HEK293 (cell line): ENCODE results near the gene ACBD3.

Experiments used
- CTCF ChIA-PET: fragments of 350-600 bp; formaldehyde crosslinking; extraction: SDS; loops from one replicate; lab custom pipeline; 2021; ENCODE audit warnings: antibody characterized with exemption; lab: Yijun Ruan, JAX
- POLR2A ChIA-PET: fragments of 300-600 bp; formaldehyde crosslinking; extraction: SDS; loops from one replicate; lab custom pipeline; 2020; ENCODE audit warnings: antibody characterized with exemption, inconsistent platforms; lab: Yijun Ruan, JAX
- H3K27ac ChIP-seq: fragments of 200-500 bp; sonication (Bioruptor generic); 2 replicates; pipeline ENCODE4 v1.5.1; 2014; ENCODE audit warnings: low read depth, low read length, control low read depth, inconsistent platforms; ENCODE audit errors: extremely low read depth
- H3K36me3 ChIP-seq, 2 experiments: fragments of 200-500 bp in 1 of 2; sonication (Bioruptor generic) in 1 of 2; 1 replicate in 1 of 2; 2 replicates in 1 of 2; pipeline ENCODE4 v1.5.1; 2014 to 2017; ENCODE audit warnings: inconsistent platforms in 2 of 2, low read length in 2 of 2; ENCODE audit not compliant: control insufficient read depth in 2 of 2, insufficient read depth in 1 of 2
- H3K4me1 ChIP-seq: fragments of 200-500 bp; sonication (Bioruptor generic); 2 replicates; pipeline ENCODE4 v1.5.1; 2014; ENCODE audit warnings: mild to moderate bottlenecking, low read length, inconsistent platforms; ENCODE audit not compliant: control insufficient read depth, insufficient read depth
- H3K4me3 ChIP-seq: 2 replicates; pipeline ENCODE4 v1.5.1; 2011; ENCODE audit warnings: low read depth, mild to moderate bottlenecking, control low read depth, low read length, moderate library complexity
- H3K9me3 ChIP-seq: fragments of 200-500 bp; sonication (Bioruptor generic); 2 replicates; pipeline ENCODE4 v1.5.1; 2014; ENCODE audit warnings: low read depth, low read length, inconsistent platforms; ENCODE audit not compliant: control insufficient read depth, insufficient read depth
- HIC1 ChIP-seq: fragments of 450-650 bp; formaldehyde crosslinking; IDR thresholded peaks from 2 replicates; pipeline ENCODE4 v1.5.1; 2016; ENCODE audit warnings: missing biosample characterization, missing genetic modification characterization
- KLF17 ChIP-seq: fragments of 450-650 bp; formaldehyde crosslinking; IDR thresholded peaks from 2 replicates; pipeline ENCODE4 v1.5.1; 2016; ENCODE audit warnings: missing biosample characterization, missing genetic modification characterization
- PATZ1 ChIP-seq: fragments of 450-650 bp; formaldehyde crosslinking; IDR thresholded peaks from 2 replicates; pipeline ENCODE4 v1.5.1; 2016; ENCODE audit warnings: missing biosample characterization, missing genetic modification characterization
- SP2 ChIP-seq: fragments of 450-650 bp; formaldehyde crosslinking; IDR thresholded peaks from 2 replicates; pipeline ENCODE4 v1.5.1; 2016; ENCODE audit warnings: missing biosample characterization, missing genetic modification characterization
- TSHZ1 ChIP-seq: fragments of 450-650 bp; formaldehyde crosslinking; IDR thresholded peaks from 2 replicates; pipeline ENCODE4 v1.5.1; 2016; ENCODE audit warnings: missing biosample characterization, missing genetic modification characterization, borderline replicate concordance
- YY2 ChIP-seq: fragments of 450-650 bp; formaldehyde crosslinking; IDR thresholded peaks from 2 replicates; pipeline ENCODE4 v1.5.1; 2016; ENCODE audit warnings: missing biosample characterization, missing genetic modification characterization
- ZBTB1 ChIP-seq: fragments of 450-650 bp; formaldehyde crosslinking; IDR thresholded peaks from 2 replicates; pipeline ENCODE4 v1.5.1; 2016; ENCODE audit warnings: missing biosample characterization, missing genetic modification characterization
- ZBTB17 ChIP-seq: fragments of 450-650 bp; formaldehyde crosslinking; IDR thresholded peaks from 2 replicates; pipeline ENCODE4 v1.5.1; 2016; ENCODE audit warnings: missing biosample characterization, missing genetic modification characterization
- ZBTB48 ChIP-seq: fragments of 450-650 bp; formaldehyde crosslinking; IDR thresholded peaks from 2 replicates; pipeline ENCODE4 v1.5.1; 2016; ENCODE audit warnings: missing biosample characterization, missing genetic modification characterization
- ZFP3 ChIP-seq: fragments of 450-650 bp; formaldehyde crosslinking; IDR thresholded peaks from 2 replicates; pipeline ENCODE4 v1.5.1; 2016; ENCODE audit warnings: low read depth, missing biosample characterization, missing genetic modification characterization
- ZNF16 ChIP-seq: fragments of 450-650 bp; formaldehyde crosslinking; IDR thresholded peaks from 2 replicates; pipeline ENCODE4 v1.5.1; 2016; ENCODE audit warnings: low read depth, missing biosample characterization, missing genetic modification characterization
- ZNF26 ChIP-seq: fragments of 450-650 bp; formaldehyde crosslinking; IDR thresholded peaks from 2 replicates; pipeline ENCODE4 v1.5.1; 2016; ENCODE audit warnings: missing biosample characterization, missing genetic modification characterization
- ZNF274 ChIP-seq, 2 experiments: fragments of 200-500 bp in 1 of 2; fragments of 450-650 bp in 1 of 2; sonication (Bioruptor generic) in 1 of 2; formaldehyde crosslinking in 1 of 2; IDR thresholded peaks; 2 replicates each; pipeline versions ENCODE4 v1.5.1 to v1.6.1; 2014 to 2016; ENCODE audit warnings: borderline replicate concordance in 1 of 2, inconsistent platforms in 1 of 2, low read length in 1 of 2, missing biosample characterization in 1 of 2, missing genetic modification characterization in 1 of 2
- ZNF366 ChIP-seq: fragments of 450-650 bp; formaldehyde crosslinking; conservative IDR thresholded peaks from 2 replicates; pipeline ENCODE4 v1.5.1; 2016; ENCODE audit warnings: missing biosample characterization, missing genetic modification characterization
- ZNF449 ChIP-seq: fragments of 450-650 bp; formaldehyde crosslinking; IDR thresholded peaks from 2 replicates; pipeline ENCODE4 v1.5.1; 2017; ENCODE audit warnings: missing biosample characterization, mild to moderate bottlenecking, missing genetic modification characterization, moderate library complexity
- ZNF48 ChIP-seq: fragments of 450-650 bp; formaldehyde crosslinking; IDR thresholded peaks from 2 replicates; pipeline ENCODE4 v1.5.1; 2016; ENCODE audit warnings: missing biosample characterization, missing genetic modification characterization
- ZNF561 ChIP-seq: fragments of 450-650 bp; IDR thresholded peaks from 2 replicates; pipeline ENCODE4 v1.5.1; 2018; ENCODE audit warnings: missing biosample characterization, missing genetic modification characterization, borderline replicate concordance
- ZNF621 ChIP-seq: fragments of 450-650 bp; formaldehyde crosslinking; IDR thresholded peaks from 2 replicates; pipeline ENCODE4 v1.5.1; 2017; ENCODE audit warnings: missing biosample characterization, missing genetic modification characterization
- ZNF629 ChIP-seq: fragments of 450-650 bp; formaldehyde crosslinking; IDR thresholded peaks from 2 replicates; pipeline ENCODE4 v1.5.1; 2017; ENCODE audit warnings: missing biosample characterization, missing genetic modification characterization
- ZNF777 ChIP-seq: fragments of 450-650 bp; formaldehyde crosslinking; IDR thresholded peaks from 2 replicates; pipeline ENCODE4 v1.5.1; 2017; ENCODE audit warnings: missing biosample characterization, missing genetic modification characterization, borderline replicate concordance
- ZSCAN5A ChIP-seq: fragments of 450-650 bp; formaldehyde crosslinking; IDR thresholded peaks from 2 replicates; pipeline ENCODE4 v1.5.1; 2016; ENCODE audit warnings: missing biosample characterization, missing genetic modification characterization
- ZXDB ChIP-seq: fragments of 450-650 bp; formaldehyde crosslinking; IDR thresholded peaks from 2 replicates; pipeline ENCODE4 v1.5.1; 2016; ENCODE audit warnings: missing biosample characterization, missing genetic modification characterization

Gene ACBD3

GRCh38 chr1:226199971-226200370, 13.4 kb upstream of the ACBD3 start (continued):
- no peak for TF ChIP-seq HIC1 (tag by site-specific recombination)
- peak; percentile 93 for TF ChIP-seq ZNF366 (tag by site-specific recombination)

- Histone ChIP-seq H3K9me3 (no peaks in the 10 kb centered on the region), H3K4me3 (no peak overlapping the region), H3K4me1 (peaks cover 5% of the 10 kb centered on the region; the same call in 1 of the 2 replicates), H3K27ac (no peak overlapping the region), H3K36me3 (no peaks in the 10 kb centered on the region)
- CTCF ChIA-PET = interaction anchor here (0.7 to 2.5 kb wide), 6 partner anchors 11 to 417 kb away, joined by 3 to 33 read pairs (median 8); partner anchors contain the start of gene SRP9
- POLR2A ChIA-PET = interaction anchor here (1.1 kb wide), 1 partner anchor 73 kb away, joined by 3 read pairs; no protein-coding TSS in a partner anchor
- TF ChIP-seq ZNF561 (tag by site-specific recombination) = no peak
- TF ChIP-seq TSHZ1 = no peak
- TF ChIP-seq ZBTB1 (tag by site-specific recombination) = no peak
- 0 out of 2 replicates have a peak, but pooled peaks have one; percentile 10 for TF ChIP-seq ZNF629
- no peak for TF ChIP-seq ZFP3 (tag by site-specific recombination)
- no peak for TF ChIP-seq ZXDB (tag by site-specific recombination)
- no peak for TF ChIP-seq ZNF274 (IDR thresholded peaks at IDR 0.05; ENCODE audit: low read length)
- TF ChIP-seq ZNF274 (tag by site-specific recombination; IDR thresholded peaks at IDR 0.05; ENCODE audit: borderline replicate concordance) = no peak
- TF ChIP-seq YY2 (tag by site-specific recombination) = no peak
- no peak for TF ChIP-seq KLF17 (tag by site-specific recombination)
- TF ChIP-seq ZNF777 (tag by site-specific recombination) = no peak
- TF ChIP-seq ZBTB48 (tag by site-specific recombination) = 0 out of 2 replicates have a peak, but pooled peaks have one; percentile 29
- TF ChIP-seq ZNF48 (tag by site-specific recombination) = no peak
- TF ChIP-seq ZSCAN5A (tag by site-specific recombination) = no peak
- TF ChIP-seq ZNF449 (tag by site-specific recombination) = no peak
- TF ChIP-seq ZNF16 (tag by site-specific recombination) = no peak
- TF ChIP-seq SP2 (tag by site-specific recombination) = no peak
- TF ChIP-seq ZNF26 (tag by site-specific recombination) = no peak
- peak; percentile 64; the same call in 1 of the 2 replicates for TF ChIP-seq ZBTB17 (tag by site-specific recombination)
- TF ChIP-seq ZNF366 (tag by site-specific recombination) = 0 out of 2 replicates have a peak, but pooled peaks have one; percentile 20
- 0 out of 2 replicates have a peak, but pooled peaks have one; percentile 17 for TF ChIP-seq PATZ1 (tag by site-specific recombination)
- no peak for TF ChIP-seq ZNF621 (tag by site-specific recombination)
Observed at GRCh38 chr1:226195144-226195543, 8.6 kb upstream of the ACBD3 start.
